GM23248 (cell line): ENCODE measurements around the gene CNOT9.

ENCODE experiments used
- EZH2 ChIP-seq: fragments of 200-600 bp; sonication (generic); IDR thresholded peaks from 2 replicates; pipeline ENCODE4 v1.6.1; 2018; ENCODE audit warnings: antibody characterized with exemption, mild to moderate bottlenecking; ENCODE audit not compliant: insufficient read depth, poor library complexity, severe bottlenecking
- EZH2phosphoT487 ChIP-seq: fragments of 200-600 bp; sonication (generic); IDR thresholded peaks from 2 replicates; pipeline ENCODE4 v1.6.1; 2018; ENCODE audit warnings: antibody characterized with exemption, moderate library complexity, mild to moderate bottlenecking, low read depth; ENCODE audit not compliant: insufficient read depth

- TF ChIP-seq EZH2phosphoT487: no peak
- no peak for TF ChIP-seq EZH2
Observed at GRCh38 chr2:218578272-218578877, 9.7 kb downstream of the CNOT9 start.
